HG03521 (cell line): ENCODE results near the gene DEFB132.
A peak's percentile ranks its signal among the peaks of the same experiment; 100 is the strongest.

Experiments
- ATAC-seq: cut with Tn5 transposase; IDR thresholded peaks from one replicate; pipeline ENCODE4 v1.9.1; 2021; ENCODE audit warnings: mild to moderate bottlenecking, moderate library complexity; ENCODE audit not compliant: unreplicated experiment

DEFB132 gene

GRCh38 chr20:295804-296203 is 38.3 kb downstream of the DEFB132 start:
- ATAC-seq = no peak

- peak; percentile 81 for ATAC-seq
Measured at GRCh38 chr20:297098-297924, 39.8 kb downstream of the DEFB132 start, which contains the start of gene ZCCHC3. Gene ZCCHC3, plus strand, starts transcription at chr20:297570. Its CDS starts 17 bp downstream, at chr20:297587.

GRCh38 chr20:297925-298775 is 40.6 kb downstream of the DEFB132 start:
- peak; percentile 12 for ATAC-seq

GRCh38 chr20:298776-299391 is 41.4 kb downstream of the DEFB132 start:
- ATAC-seq = no peak

GRCh38 chr20:300345-300990 is 42.9 kb downstream of the DEFB132 start:
- ATAC-seq = no peak

GRCh38 chr20:301886-302848 is 44.6 kb downstream of the DEFB132 start:
- no peak for ATAC-seq

- ATAC-seq = no peak
Measured at GRCh38 chr20:305745-306144, 48.2 kb downstream of the DEFB132 start.

- ATAC-seq = no peak
Measured at GRCh38 chr20:308427-309038, 51.0 kb downstream of the DEFB132 start.

GRCh38 chr20:309306-309840 is 51.8 kb downstream of the DEFB132 start:
- no peak for ATAC-seq

GRCh38 chr20:309841-310644 is 52.5 kb downstream of the DEFB132 start:
- ATAC-seq = peak; percentile 99

- ATAC-seq = no peak
Measured at GRCh38 chr20:310645-311044, 53.1 kb downstream of the DEFB132 start.
